Kidney epithelial cell (primary cell): ENCODE measurements around the gene S1PR2. TPM values are rescaled to one million over a fixed set of nuclear protein-coding genes. Genes with fewer than 3 reads are reported as not detected.
"Not testable (repeated sequence)": the region's sequence is repeated elsewhere in the genome, so short reads cannot be mapped to it uniquely, and the experiment has no call there.

Experiments
- DNase-seq: peaks from one replicate; pipeline ENCODE4 v3.0.0-alpha.2; 2010; ENCODE audit warnings: low read depth
- H3K27me3 ChIP-seq: 2 replicates; pipeline ENCODE4 v1.6.0; 2011; ENCODE audit warnings: low read length; ENCODE audit not compliant: control insufficient read depth, insufficient read depth
- H3K36me3 ChIP-seq: 2 replicates; pipeline ENCODE4 v1.5.1; 2011; ENCODE audit warnings: low read length; ENCODE audit not compliant: control insufficient read depth, insufficient read depth
- H3K4me3 ChIP-seq: 2 replicates; pipeline ENCODE4 v1.5.1; 2011; ENCODE audit warnings: low read depth, mild to moderate bottlenecking, control low read depth, low read length
- total RNA-seq: library from RNA; depleted of rRNA; stranded (reverse); fragments of >200 nt; gene quantifications from 2 replicates; pipeline ENCODE4 v1.2.3, GENCODE V29; 2015
- TF ChIP-seq, protein P1 (sequence below): IDR thresholded peaks from 2 replicates; pipeline ENCODE4 v1.5.1; 2011; ENCODE audit warnings: mild to moderate bottlenecking, moderate library complexity, low read length, control low read depth, inconsistent platforms; ENCODE audit not compliant: insufficient read depth, poor library complexity, severe bottlenecking

The S1PR2 gene
- total RNA-seq, 1 donor from 2014 or later, result 9.4 TPM

DNA sequence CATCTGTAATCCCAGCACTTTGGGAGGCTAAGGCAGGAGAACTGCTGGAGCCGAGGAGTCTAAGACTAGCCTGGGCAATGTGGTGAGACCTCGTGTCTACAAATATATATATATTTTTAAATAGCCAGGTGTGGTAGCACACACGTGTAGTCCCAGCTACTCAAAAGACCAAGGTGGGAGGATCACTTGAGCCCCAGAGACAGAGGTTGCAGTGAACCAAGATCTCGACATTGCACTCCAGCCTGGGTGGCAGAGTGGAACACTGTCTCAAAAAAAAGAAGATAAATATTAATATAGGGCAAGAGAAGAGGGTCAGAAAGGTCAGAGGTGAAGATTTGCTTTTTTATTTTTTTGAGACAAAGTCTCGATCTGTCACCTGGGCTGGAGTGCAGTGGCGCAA, 15.4 kb upstream of the S1PR2 start:
- no peak overlapping the region for H3K4me3 ChIP-seq
- DNase-seq, result no peak
- H3K27me3 ChIP-seq, result no peaks in the 10 kb centered on the region
- TF ChIP-seq, protein P1, sequence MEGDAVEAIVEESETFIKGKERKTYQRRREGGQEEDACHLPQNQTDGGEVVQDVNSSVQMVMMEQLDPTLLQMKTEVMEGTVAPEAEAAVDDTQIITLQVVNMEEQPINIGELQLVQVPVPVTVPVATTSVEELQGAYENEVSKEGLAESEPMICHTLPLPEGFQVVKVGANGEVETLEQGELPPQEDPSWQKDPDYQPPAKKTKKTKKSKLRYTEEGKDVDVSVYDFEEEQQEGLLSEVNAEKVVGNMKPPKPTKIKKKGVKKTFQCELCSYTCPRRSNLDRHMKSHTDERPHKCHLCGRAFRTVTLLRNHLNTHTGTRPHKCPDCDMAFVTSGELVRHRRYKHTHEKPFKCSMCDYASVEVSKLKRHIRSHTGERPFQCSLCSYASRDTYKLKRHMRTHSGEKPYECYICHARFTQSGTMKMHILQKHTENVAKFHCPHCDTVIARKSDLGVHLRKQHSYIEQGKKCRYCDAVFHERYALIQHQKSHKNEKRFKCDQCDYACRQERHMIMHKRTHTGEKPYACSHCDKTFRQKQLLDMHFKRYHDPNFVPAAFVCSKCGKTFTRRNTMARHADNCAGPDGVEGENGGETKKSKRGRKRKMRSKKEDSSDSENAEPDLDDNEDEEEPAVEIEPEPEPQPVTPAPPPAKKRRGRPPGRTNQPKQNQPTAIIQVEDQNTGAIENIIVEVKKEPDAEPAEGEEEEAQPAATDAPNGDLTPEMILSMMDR, result no peak
- H3K36me3 ChIP-seq, result no peaks in the 10 kb centered on the region

DNA sequence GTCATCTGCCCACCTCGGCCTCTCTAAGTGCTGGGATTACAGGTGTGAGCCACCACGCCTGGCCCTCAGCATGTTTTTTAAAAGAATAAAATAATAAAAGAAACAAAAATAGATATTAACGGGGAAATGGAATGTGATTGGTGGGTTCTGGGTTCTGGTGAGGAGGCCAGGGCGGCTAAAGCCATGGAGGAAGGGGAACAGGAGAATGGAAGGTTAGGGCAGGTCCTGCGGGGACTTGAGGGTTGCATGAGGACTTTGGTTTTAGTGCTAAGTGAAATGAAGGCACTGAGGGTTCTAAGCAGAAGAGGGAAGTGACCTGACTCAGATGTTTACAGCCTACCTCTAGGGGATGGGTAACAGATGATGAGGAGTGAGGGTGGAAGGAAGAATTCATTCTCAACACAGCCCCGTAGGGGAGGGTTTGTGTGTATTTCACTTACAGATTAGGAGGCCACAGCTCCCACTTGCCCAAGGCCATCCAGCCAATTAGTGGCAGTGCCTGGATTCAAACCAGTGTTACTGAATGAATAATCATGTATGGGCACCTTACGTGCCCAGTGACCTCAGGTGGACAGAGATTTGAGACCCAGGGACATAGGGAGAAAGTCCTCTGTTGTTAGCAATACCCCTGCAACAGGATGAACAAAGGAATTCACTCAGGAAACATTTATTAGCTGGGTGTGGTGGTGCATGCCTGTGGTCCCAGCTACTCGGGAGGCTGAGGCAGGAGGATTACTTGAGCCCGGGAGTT, 14.2 kb upstream of the S1PR2 start:
- Histone ChIP-seq H3K4me3 (no peak overlapping the region), H3K27me3 (no peaks in the 10 kb centered on the region), H3K36me3 (no peaks in the 10 kb centered on the region)
- TF ChIP-seq, protein P1, result no peak
- no peak for DNase-seq

DNA sequence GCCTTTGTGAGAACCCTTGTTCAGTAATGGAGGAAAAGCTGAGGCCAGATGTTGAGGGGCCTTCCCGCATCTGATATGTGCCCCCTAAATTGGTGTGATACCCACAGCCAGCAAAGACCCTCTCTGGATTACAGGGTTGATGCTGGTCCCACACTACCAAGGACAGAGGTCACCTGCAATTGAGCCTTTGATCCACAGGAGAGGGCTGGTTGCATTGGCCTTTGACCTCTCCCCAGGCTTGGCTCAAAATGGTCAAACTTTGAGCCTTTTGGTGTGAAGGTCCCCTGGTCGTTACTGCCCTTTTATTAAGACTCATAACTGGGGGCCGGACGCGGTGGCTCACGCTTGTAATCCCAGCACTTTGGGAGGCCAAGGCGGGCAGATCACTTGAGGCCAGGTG, 12.5 kb upstream of the S1PR2 start:
- no peak for DNase-seq
- TF ChIP-seq, protein P1, result no peak

DNA sequence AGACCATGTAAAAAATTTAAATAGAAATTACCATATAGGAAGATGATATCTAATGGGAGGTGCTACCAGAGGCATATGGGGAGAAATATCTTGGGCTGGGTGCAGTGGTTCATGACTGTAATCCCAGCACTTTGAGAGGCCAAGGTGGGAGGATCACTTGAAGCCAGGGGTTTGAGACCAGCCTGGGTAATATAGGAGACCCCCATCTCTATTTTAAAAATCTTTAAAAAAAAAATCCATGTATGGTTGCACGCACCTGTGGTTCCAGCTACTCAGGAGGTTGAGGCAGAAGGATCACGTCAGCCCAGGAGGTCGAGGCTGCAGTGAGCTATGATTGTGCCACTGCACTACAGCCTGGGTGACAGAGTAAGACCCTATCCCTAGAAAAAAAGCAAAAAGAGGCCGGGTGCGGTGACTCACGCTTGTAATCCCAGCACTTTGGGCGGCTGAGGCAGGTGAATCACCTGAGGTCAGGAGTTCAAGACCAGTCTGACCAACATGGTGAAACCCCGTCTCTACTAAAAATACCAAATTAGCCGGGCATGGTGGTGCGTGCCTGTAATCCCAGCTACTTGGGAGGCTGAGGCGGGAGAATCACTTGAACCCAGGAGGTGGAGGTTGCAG, 10.8 kb upstream of the S1PR2 start:
- DNase-seq, H3K4me3 ChIP-seq, H3K36me3 ChIP-seq, H3K27me3 ChIP-seq: not testable (repeated sequence)

More for the DNA sequence above, 12.5 kb upstream of the S1PR2 start:
- Histone ChIP-seq H3K27me3 (no peaks in the 10 kb centered on the region), H3K36me3 (no peaks in the 10 kb centered on the region), H3K4me3 (no peak overlapping the region)

DNA sequence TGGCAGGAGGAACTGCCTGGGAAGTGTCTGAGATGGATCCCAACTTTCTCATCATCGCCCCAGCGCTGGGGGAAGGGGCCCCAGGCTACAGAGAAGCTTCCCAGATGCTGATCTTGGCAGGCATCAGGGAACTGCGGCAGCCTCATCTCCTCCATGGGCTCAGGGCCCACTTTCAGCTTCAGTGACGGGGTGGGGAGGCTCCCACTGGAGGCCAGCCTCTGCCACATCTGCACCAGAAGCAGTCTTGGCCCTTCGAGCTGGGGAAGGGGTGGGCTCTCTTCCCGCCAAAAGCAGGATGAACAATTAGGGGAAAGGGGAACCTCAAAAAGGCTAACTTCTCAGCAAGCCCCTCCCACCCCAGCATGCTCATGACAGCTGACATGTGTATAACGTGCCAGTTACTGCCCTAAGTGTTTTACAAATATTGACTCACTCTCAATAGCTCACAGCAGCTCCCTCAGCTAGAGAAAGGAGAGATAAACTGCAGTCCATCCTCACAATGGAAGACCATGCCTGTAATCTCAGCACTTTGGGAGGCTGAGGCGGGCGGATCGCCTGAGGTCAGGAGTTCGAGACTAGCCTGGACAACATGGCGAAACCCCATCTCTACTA, 7.1 kb upstream of the S1PR2 start:
- Histone ChIP-seq H3K4me3 (no peak overlapping the region), H3K36me3 (no peaks in the 10 kb centered on the region), H3K27me3 (no peaks in the 10 kb centered on the region)
- TF ChIP-seq, protein P1, result no peak
- DNase-seq, result no peak

DNA sequence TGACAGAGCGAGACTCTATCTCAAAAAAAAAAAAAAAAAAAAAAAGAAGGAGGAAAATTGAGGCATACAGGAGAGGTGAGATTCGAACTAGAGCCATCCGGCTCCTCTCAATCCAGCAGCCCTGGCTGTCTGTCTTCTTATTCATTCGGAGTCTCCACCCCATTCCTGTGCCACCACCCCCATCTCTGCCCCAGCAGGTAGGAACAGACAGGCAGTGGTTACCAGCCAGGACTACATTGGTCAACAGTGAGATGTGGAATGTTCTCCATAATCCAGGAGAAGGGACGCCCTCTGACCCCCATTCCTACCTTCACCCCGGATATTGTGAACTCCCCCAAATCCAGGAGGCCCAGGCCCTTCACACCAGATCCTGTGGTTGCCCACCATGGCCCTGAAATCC, 6.6 kb upstream of the S1PR2 start:
- Histone ChIP-seq H3K4me3 (no peak overlapping the region), H3K36me3 (no peaks in the 10 kb centered on the region), H3K27me3 (no peaks in the 10 kb centered on the region)
- no peak for DNase-seq
- TF ChIP-seq, protein P1, result no peak

DNA sequence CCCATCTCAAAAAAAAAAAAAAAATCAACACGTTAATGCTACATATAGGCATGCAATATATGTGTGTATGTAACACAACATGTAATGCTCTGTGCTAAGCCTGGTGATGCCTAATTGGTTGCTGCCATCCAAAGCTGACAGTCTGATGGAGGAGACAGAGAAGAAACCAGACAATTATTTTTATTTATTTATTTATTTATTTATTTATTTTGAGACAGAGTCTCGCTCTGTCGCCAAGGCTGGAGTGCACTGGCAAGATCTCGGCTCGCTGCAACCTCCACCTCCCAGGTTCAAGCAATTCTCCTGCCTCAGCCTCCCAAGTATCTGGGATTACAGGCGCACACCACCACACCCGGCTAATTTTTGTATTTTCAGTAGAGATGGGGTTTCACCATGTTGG, 4.3 kb upstream of the S1PR2 start:
- DNase-seq, H3K27me3 ChIP-seq: not testable (repeated sequence)

More for the DNA sequence above, 4.3 kb upstream of the S1PR2 start:
- H3K4me3 ChIP-seq, H3K36me3 ChIP-seq: not testable (repeated sequence)
